ENCODE data around the gene LIN7B. TPM values are rescaled to one million over a fixed set of nuclear protein-coding genes. Genes with fewer than 3 reads are reported as not detected.

LIN7B gene
- total and polyA plus RNA-seq, 9 of the 15 experiments (the other 6 are each of a cell fraction or from before 2014, with no cell fraction given) = 0.89 to 15.7 (median 4.0) TPM

GRCh38 chr19:49118565-49119410, 4.6 kb downstream of the LIN7B start, which contains the start of gene C19orf73 (continued):
- TF ChIP-seq ZBTB40 (IDR thresholded peaks at IDR 0.05) (peak; percentile 56; the same call in 1 of the 2 replicates), ZBTB40 (CRISPR knock-in tag; IDR thresholded peaks at IDR 0.05) (no peak), XRCC4 (IDR thresholded peaks at IDR 0.05; ENCODE audit: extremely low read depth, insufficient read depth, insufficient read length) (no peak), E2F6 (IDR thresholded peaks at IDR 0.05; ENCODE audit: borderline replicate concordance in 1 of 2, extremely low read depth in 1 of 2, insufficient read depth in 1 of 2, insufficient read length in 1 of 2, low read depth in 1 of 2, low read length in 1 of 2, poor library complexity in 1 of 2, severe bottlenecking in 1 of 2) (peak; percentile 98 to 100), MAFF (IDR thresholded peaks at IDR 0.05; ENCODE audit: low read length) (no peak), CBFA2T2 (conservative IDR thresholded peaks at IDR 0.05) (no peak), NUFIP1 (IDR thresholded peaks at IDR 0.05; ENCODE audit: partially characterized antibody) (no peak), NCOR1 (IDR thresholded peaks at IDR 0.05) (no peak; the same call in 1 of the 2 replicates), CGGBP1 (CRISPR knock-in tag; IDR thresholded peaks at IDR 0.05) (no peak), NR3C1 (CRISPR knock-in tag; IDR thresholded peaks at IDR 0.05) (no peak), NR1H2 (CRISPR knock-in tag; IDR thresholded peaks at IDR 0.05) (no peak), TAF9B (IDR thresholded peaks at IDR 0.05; ENCODE audit: partially characterized antibody) (no peak), FOXP1 (CRISPR knock-in tag; IDR thresholded peaks at IDR 0.05) (no peak), ZFX (CRISPR knock-in tag; IDR thresholded peaks at IDR 0.05) (peak; percentile 93)
